HepG2 (cell line): ENCODE measurements around the gene SLC50A1. TPM values are rescaled to one million over a fixed set of nuclear protein-coding genes. Genes with fewer than 3 reads are reported as not detected.
A peak's percentile ranks its signal among the peaks of the same experiment; 100 is the strongest.

Source experiments
- BRCA1 ChIP-seq: sonication (generic); formaldehyde crosslinking; IDR thresholded peaks from 2 replicates; pipeline ENCODE4 v1.4.0; 2020; ENCODE audit warnings: missing genetic modification reagents
- HOXA5 ChIP-seq: sonication (generic); formaldehyde crosslinking; IDR thresholded peaks from 2 replicates; pipeline ENCODE4 v1.4.0; 2020; ENCODE audit warnings: missing genetic modification reagents
- MAZ ChIP-seq, 2 experiments: sonication (generic) in 1 of 2; formaldehyde crosslinking in 1 of 2; IDR thresholded peaks; 2 replicates each; pipeline versions ENCODE4 v1.5.0 to v1.6.1; 2012 to 2020; ENCODE audit warnings: low read depth in 2 of 2, mild to moderate bottlenecking in 2 of 2, borderline replicate concordance in 1 of 2, improper control_type of control experiment in 1 of 2, low read length in 1 of 2, missing genetic modification reagents in 1 of 2, moderate library complexity in 1 of 2
- RORA ChIP-seq: sonication (generic); formaldehyde crosslinking; IDR thresholded peaks from 2 replicates; pipeline ENCODE4 v1.5.0; 2020; ENCODE audit warnings: mild to moderate bottlenecking, missing genetic modification reagents, moderate library complexity
- ZMAT3 ChIP-seq: sonication (generic); formaldehyde crosslinking; conservative IDR thresholded peaks from 2 replicates; pipeline ENCODE4 v1.7.0; 2021; ENCODE audit warnings: missing genetic modification reagents
- polyA plus RNA-seq, 8 experiments: library from polyadenylated mRNA; depleted of rRNA in 3 of 8; stranded (reverse) in 7 of 8; unstranded in 1 of 8; fragments of >200 nt; fragmentation: Illumina TruSeq in 4 of 8; extraction: Trizol in 4 of 8; gene quantifications; 2 replicates each; pipeline versions ENCODE4 v1.2.1 to v1.2.3, GENCODE V29; 2011 to 2016; ENCODE audit warnings: low read depth in 4 of 8, missing spikeins in 1 of 8, mixed read lengths in 1 of 8; ENCODE audit not compliant: insufficient read depth in 1 of 8
- total RNA-seq, 5 experiments: library from RNA; depleted of rRNA; stranded (reverse); fragments of >200 nt; fragmentation: Illumina TruSeq; extraction: Trizol; gene quantifications; 2 replicates each; pipeline ENCODE4 v1.2.3, GENCODE V29; 2016; ENCODE audit warnings: low read depth in 1 of 5
- TF ChIP-seq, protein P1 (sequence below): IDR thresholded peaks from 2 replicates; pipeline ENCODE4 v1.6.1; 2016; ENCODE audit warnings: missing compliant biosample characterization, missing genetic modification reagents, borderline replicate concordance
- TF ChIP-seq, protein P2 (sequence below): sonication (generic); formaldehyde crosslinking; IDR thresholded peaks from 2 replicates; pipeline ENCODE4 v1.5.0; 2020; ENCODE audit warnings: mild to moderate bottlenecking, missing genetic modification reagents, moderate library complexity
- TF ChIP-seq, protein P3 (sequence below): sonication (generic); formaldehyde crosslinking; IDR thresholded peaks from 2 replicates; pipeline ENCODE4 v1.4.0; 2020; ENCODE audit warnings: low read depth, mild to moderate bottlenecking, missing genetic modification reagents
- TF ChIP-seq, protein P4 (sequence below): sonication (generic); formaldehyde crosslinking; IDR thresholded peaks from 2 replicates; pipeline ENCODE4 v1.4.0; 2020; ENCODE audit warnings: missing genetic modification reagents
- TF ChIP-seq, protein P5 (sequence below): sonication (generic); formaldehyde crosslinking; IDR thresholded peaks from 2 replicates; pipeline ENCODE4; 2020; ENCODE audit warnings: missing genetic modification reagents, mild to moderate bottlenecking, borderline replicate concordance

SLC50A1 gene
- total and polyA plus RNA-seq, 2 of the 13 experiments (the other 11 are each of a cell fraction or from before 2014, with no cell fraction given): 22.5 to 46.8 TPM

DNA sequence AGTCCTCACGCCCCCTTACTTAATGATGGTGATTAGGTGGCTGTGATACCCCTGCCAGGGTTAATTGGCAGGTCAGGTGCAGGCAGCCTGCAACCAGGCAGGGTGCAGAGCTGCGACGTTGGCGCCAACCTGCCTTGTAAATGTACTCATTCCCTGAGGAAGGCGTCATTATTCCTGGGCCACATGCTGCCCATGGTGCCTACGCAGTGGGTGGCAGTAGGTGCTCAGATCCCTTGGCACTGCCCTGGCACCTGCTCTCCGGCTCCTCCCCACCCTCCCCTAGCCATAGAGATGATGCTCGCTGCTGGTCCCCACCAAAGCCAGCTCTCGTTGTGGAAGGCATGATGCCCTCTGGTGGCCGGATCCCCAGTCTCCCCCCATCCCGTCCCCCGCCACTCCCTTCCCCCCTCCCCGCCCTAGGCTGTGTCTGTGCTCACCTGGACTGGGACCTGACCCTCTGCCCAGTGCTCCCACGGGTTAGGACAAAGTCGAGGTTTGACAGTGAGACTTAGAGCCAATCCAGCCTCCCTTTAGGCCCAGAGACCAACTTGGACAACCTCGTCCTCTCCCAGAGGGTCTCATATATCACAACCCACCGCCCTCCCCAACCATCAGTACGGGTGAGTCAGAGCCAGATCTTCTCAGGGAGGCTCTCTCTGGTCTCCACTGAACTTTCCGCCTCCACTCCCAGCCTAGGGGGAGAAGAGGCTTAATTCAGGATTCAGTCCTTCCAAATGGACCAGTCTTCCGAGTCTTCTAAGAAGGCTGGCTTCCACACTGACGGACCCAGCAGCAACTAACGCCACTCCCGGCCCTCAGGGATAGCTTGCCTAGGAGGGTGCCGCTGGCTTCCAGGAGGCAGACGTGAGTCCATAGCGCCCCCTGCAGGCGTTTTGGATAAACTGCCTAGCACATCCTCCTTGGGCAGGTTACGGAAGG, 31.8 kb downstream of the SLC50A1 start (continued):
- TF ChIP-seq, protein P1, sequence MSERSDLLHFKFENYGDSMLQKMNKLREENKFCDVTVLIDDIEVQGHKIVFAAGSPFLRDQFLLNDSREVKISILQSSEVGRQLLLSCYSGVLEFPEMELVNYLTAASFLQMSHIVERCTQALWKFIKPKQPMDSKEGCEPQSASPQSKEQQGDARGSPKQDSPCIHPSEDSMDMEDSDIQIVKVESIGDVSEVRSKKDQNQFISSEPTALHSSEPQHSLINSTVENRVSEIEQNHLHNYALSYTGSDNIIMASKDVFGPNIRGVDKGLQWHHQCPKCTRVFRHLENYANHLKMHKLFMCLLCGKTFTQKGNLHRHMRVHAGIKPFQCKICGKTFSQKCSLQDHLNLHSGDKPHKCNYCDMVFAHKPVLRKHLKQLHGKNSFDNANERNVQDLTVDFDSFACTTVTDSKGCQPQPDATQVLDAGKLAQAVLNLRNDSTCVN: no peak
- no peak for TF ChIP-seq HOXA5 (CRISPR knock-in tag)
- TF ChIP-seq, protein P2, sequence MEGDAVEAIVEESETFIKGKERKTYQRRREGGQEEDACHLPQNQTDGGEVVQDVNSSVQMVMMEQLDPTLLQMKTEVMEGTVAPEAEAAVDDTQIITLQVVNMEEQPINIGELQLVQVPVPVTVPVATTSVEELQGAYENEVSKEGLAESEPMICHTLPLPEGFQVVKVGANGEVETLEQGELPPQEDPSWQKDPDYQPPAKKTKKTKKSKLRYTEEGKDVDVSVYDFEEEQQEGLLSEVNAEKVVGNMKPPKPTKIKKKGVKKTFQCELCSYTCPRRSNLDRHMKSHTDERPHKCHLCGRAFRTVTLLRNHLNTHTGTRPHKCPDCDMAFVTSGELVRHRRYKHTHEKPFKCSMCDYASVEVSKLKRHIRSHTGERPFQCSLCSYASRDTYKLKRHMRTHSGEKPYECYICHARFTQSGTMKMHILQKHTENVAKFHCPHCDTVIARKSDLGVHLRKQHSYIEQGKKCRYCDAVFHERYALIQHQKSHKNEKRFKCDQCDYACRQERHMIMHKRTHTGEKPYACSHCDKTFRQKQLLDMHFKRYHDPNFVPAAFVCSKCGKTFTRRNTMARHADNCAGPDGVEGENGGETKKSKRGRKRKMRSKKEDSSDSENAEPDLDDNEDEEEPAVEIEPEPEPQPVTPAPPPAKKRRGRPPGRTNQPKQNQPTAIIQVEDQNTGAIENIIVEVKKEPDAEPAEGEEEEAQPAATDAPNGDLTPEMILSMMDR: peak; percentile 95
- TF ChIP-seq, protein P3, sequence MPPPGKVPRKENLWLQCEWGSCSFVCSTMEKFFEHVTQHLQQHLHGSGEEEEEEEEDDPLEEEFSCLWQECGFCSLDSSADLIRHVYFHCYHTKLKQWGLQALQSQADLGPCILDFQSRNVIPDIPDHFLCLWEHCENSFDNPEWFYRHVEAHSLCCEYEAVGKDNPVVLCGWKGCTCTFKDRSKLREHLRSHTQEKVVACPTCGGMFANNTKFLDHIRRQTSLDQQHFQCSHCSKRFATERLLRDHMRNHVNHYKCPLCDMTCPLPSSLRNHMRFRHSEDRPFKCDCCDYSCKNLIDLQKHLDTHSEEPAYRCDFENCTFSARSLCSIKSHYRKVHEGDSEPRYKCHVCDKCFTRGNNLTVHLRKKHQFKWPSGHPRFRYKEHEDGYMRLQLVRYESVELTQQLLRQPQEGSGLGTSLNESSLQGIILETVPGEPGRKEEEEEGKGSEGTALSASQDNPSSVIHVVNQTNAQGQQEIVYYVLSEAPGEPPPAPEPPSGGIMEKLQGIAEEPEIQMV (CRISPR knock-in tag): no peak
- TF ChIP-seq, protein P4, sequence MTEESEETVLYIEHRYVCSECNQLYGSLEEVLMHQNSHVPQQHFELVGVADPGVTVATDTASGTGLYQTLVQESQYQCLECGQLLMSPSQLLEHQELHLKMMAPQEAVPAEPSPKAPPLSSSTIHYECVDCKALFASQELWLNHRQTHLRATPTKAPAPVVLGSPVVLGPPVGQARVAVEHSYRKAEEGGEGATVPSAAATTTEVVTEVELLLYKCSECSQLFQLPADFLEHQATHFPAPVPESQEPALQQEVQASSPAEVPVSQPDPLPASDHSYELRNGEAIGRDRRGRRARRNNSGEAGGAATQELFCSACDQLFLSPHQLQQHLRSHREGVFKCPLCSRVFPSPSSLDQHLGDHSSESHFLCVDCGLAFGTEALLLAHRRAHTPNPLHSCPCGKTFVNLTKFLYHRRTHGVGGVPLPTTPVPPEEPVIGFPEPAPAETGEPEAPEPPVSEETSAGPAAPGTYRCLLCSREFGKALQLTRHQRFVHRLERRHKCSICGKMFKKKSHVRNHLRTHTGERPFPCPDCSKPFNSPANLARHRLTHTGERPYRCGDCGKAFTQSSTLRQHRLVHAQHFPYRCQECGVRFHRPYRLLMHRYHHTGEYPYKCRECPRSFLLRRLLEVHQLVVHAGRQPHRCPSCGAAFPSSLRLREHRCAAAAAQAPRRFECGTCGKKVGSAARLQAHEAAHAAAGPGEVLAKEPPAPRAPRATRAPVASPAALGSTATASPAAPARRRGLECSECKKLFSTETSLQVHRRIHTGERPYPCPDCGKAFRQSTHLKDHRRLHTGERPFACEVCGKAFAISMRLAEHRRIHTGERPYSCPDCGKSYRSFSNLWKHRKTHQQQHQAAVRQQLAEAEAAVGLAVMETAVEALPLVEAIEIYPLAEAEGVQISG (CRISPR knock-in tag): peak; percentile 96
- peak; percentile 46; the same call in 1 of the 2 replicates for TF ChIP-seq MAZ (IDR thresholded peaks at IDR 0.05; ENCODE audit: borderline replicate concordance, low read depth, low read length)
- 0 out of 2 replicates have a peak, but pooled peaks have one; percentile 39 for TF ChIP-seq MAZ (CRISPR knock-in tag; IDR thresholded peaks at IDR 0.05; ENCODE audit: low read depth)
- no peak for TF ChIP-seq BRCA1 (CRISPR knock-in tag)
- TF ChIP-seq ZMAT3 (CRISPR knock-in tag): no peak
- no peak for TF ChIP-seq RORA (CRISPR knock-in tag)
- TF ChIP-seq, protein P5, sequence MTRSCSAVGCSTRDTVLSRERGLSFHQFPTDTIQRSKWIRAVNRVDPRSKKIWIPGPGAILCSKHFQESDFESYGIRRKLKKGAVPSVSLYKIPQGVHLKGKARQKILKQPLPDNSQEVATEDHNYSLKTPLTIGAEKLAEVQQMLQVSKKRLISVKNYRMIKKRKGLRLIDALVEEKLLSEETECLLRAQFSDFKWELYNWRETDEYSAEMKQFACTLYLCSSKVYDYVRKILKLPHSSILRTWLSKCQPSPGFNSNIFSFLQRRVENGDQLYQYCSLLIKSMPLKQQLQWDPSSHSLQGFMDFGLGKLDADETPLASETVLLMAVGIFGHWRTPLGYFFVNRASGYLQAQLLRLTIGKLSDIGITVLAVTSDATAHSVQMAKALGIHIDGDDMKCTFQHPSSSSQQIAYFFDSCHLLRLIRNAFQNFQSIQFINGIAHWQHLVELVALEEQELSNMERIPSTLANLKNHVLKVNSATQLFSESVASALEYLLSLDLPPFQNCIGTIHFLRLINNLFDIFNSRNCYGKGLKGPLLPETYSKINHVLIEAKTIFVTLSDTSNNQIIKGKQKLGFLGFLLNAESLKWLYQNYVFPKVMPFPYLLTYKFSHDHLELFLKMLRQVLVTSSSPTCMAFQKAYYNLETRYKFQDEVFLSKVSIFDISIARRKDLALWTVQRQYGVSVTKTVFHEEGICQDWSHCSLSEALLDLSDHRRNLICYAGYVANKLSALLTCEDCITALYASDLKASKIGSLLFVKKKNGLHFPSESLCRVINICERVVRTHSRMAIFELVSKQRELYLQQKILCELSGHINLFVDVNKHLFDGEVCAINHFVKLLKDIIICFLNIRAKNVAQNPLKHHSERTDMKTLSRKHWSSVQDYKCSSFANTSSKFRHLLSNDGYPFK (CRISPR knock-in tag): peak; percentile 30; the same call in 1 of the 2 replicates
